ENCODE measurements around the gene SLC25A25. TPM values are rescaled to one million over a fixed set of nuclear protein-coding genes. Genes with fewer than 3 reads are reported as not detected.

SLC25A25 gene
- total RNA-seq, 1 experiment from 2014 or later = 10.7 TPM

DNA sequence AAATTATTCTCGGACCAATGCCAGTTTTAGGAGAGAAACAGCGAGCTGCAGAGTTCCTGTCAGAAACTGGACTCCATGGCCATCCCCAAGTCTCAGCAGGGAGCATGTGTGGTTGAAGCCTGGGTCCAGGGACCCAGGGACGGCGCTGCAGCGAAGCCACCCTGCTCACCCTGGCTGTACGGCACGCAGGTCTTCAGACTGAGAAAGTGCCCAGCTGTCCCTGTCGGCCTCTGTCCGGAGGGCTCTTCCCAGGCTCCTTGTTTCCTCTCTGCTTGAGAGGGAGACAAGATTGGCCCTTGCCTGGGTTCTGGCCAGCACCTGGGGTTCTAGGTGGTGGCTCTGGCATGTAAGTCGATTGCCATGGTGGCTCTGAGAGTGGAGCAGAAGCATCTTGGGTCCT is 32.5 kb downstream of the SLC25A25 start:
- intact Hi-C loops (cut with micrococcal nuclease; ENCODE audit: unreplicated experiment) = no loop called here
- Histone ChIP-seq H3K27me3 (ENCODE audit: control insufficient read depth, insufficient read depth, low read length) (no peaks in the 10 kb centered on the region), H3K27ac (ENCODE audit: low read length) (no peak overlapping the region), H3K9me3 (ENCODE audit: control insufficient read depth, insufficient read depth, low read depth, low read length) (no peaks in the 10 kb centered on the region), H3K36me3 (ENCODE audit: control insufficient read depth, insufficient read depth, low read length) (no peaks in the 10 kb centered on the region), H3K4me1 (ENCODE audit: control insufficient read depth, insufficient read depth, low read length) (peaks cover 13% of the 10 kb centered on the region), H3K4me3 (ENCODE audit: low read depth in 2 of 2, low read length in 2 of 2) (no peak overlapping the region)
- ChIA-PET POLR2A (no interaction called here), CTCF (no interaction called here)
- no peak for DNase-seq (ENCODE audit: low read depth, low spot score)
- TF ChIP-seq, protein P1, sequence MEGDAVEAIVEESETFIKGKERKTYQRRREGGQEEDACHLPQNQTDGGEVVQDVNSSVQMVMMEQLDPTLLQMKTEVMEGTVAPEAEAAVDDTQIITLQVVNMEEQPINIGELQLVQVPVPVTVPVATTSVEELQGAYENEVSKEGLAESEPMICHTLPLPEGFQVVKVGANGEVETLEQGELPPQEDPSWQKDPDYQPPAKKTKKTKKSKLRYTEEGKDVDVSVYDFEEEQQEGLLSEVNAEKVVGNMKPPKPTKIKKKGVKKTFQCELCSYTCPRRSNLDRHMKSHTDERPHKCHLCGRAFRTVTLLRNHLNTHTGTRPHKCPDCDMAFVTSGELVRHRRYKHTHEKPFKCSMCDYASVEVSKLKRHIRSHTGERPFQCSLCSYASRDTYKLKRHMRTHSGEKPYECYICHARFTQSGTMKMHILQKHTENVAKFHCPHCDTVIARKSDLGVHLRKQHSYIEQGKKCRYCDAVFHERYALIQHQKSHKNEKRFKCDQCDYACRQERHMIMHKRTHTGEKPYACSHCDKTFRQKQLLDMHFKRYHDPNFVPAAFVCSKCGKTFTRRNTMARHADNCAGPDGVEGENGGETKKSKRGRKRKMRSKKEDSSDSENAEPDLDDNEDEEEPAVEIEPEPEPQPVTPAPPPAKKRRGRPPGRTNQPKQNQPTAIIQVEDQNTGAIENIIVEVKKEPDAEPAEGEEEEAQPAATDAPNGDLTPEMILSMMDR (IDR thresholded peaks at IDR 0.05) = no peak
- no peak for TF ChIP-seq POLR2AphosphoS5 (IDR thresholded peaks at IDR 0.05; ENCODE audit: low read depth, low read length)
- TF ChIP-seq, protein P2, sequence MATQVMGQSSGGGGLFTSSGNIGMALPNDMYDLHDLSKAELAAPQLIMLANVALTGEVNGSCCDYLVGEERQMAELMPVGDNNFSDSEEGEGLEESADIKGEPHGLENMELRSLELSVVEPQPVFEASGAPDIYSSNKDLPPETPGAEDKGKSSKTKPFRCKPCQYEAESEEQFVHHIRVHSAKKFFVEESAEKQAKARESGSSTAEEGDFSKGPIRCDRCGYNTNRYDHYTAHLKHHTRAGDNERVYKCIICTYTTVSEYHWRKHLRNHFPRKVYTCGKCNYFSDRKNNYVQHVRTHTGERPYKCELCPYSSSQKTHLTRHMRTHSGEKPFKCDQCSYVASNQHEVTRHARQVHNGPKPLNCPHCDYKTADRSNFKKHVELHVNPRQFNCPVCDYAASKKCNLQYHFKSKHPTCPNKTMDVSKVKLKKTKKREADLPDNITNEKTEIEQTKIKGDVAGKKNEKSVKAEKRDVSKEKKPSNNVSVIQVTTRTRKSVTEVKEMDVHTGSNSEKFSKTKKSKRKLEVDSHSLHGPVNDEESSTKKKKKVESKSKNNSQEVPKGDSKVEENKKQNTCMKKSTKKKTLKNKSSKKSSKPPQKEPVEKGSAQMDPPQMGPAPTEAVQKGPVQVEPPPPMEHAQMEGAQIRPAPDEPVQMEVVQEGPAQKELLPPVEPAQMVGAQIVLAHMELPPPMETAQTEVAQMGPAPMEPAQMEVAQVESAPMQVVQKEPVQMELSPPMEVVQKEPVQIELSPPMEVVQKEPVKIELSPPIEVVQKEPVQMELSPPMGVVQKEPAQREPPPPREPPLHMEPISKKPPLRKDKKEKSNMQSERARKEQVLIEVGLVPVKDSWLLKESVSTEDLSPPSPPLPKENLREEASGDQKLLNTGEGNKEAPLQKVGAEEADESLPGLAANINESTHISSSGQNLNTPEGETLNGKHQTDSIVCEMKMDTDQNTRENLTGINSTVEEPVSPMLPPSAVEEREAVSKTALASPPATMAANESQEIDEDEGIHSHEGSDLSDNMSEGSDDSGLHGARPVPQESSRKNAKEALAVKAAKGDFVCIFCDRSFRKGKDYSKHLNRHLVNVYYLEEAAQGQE (IDR thresholded peaks at IDR 0.05; ENCODE audit: insufficient read depth in 1 of 2, low read depth in 2 of 2, low read length in 1 of 2) = no peak
- TF ChIP-seq TCF7L2 (IDR thresholded peaks at IDR 0.05; ENCODE audit: low read depth, low read length) = no peak
- no peak for TF ChIP-seq SIN3A (IDR thresholded peaks at IDR 0.05; ENCODE audit: borderline replicate concordance, insufficient read depth, low read depth, low read length)
- BruUV-seq (replicated peaks) = no TSS peak
- ATAC-seq = no peak
- in situ Hi-C loops (cut with HindIII; ENCODE audit: low pct_unique_long_range_greater_than_20kb, low sequenced_read_pairs) = no loop called here

DNA sequence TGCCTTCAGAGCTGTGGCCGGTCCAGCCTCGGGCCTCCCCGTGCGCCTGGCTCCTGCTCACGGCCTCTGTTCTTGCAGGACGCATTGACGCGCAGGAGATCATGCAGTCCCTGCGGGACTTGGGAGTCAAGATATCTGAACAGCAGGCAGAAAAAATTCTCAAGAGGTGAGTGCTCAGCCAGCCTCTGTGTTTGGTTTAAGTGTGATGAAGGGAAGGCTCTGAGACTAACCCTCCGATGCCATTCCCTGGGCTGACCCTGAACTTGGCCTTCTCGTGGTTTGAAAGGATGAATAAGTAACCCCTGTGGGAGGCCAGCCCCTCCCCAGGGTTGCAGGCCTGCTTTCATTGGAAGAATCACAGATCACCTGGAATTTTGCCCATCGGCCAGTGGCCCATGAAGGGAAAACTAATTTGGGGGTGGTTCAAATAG is 33.2 kb downstream of the SLC25A25 start:
- H3K4me1 ChIP-seq (ENCODE audit: control insufficient read depth, insufficient read depth, low read length) = peaks cover 13% of the 10 kb centered on the region
- no peak overlapping the region for H3K27ac ChIP-seq (ENCODE audit: low read length)
- H3K36me3 ChIP-seq (ENCODE audit: control insufficient read depth, insufficient read depth, low read length) = no peaks in the 10 kb centered on the region
- intact Hi-C loops (cut with micrococcal nuclease; ENCODE audit: unreplicated experiment) (no loop called here), in situ Hi-C loops (cut with HindIII; ENCODE audit: low pct_unique_long_range_greater_than_20kb, low sequenced_read_pairs) (no loop called here)
- H3K9me3 ChIP-seq (ENCODE audit: control insufficient read depth, insufficient read depth, low read depth, low read length) = no peaks in the 10 kb centered on the region
- H3K4me3 ChIP-seq (ENCODE audit: low read depth in 2 of 2, low read length in 2 of 2) = no peak overlapping the region
- TF ChIP-seq, protein P2 (IDR thresholded peaks at IDR 0.05; ENCODE audit: insufficient read depth in 1 of 2, low read depth in 2 of 2, low read length in 1 of 2) = no peak
- TF ChIP-seq POLR2AphosphoS5 (IDR thresholded peaks at IDR 0.05; ENCODE audit: low read depth, low read length) = no peak
- TF ChIP-seq, protein P1 (IDR thresholded peaks at IDR 0.05) = no peak
- no peak for TF ChIP-seq TCF7L2 (IDR thresholded peaks at IDR 0.05; ENCODE audit: low read depth, low read length)
- no peak for TF ChIP-seq SIN3A (IDR thresholded peaks at IDR 0.05; ENCODE audit: borderline replicate concordance, insufficient read depth, low read depth, low read length)
- ATAC-seq = no peak
- H3K27me3 ChIP-seq (ENCODE audit: control insufficient read depth, insufficient read depth, low read length) = no peaks in the 10 kb centered on the region
- no TSS peak for BruUV-seq (replicated peaks)
- ChIA-PET POLR2A (no interaction called here), CTCF (no interaction called here)
- DNase-seq (ENCODE audit: low read depth, low spot score) = no peak
